IgD-negative memory B cell (primary cell): ENCODE results near the gene ZBED4. TPM values are rescaled to one million over a fixed set of nuclear protein-coding genes. Genes with fewer than 3 reads are reported as not detected.
"Not testable (repeated sequence)": the region's sequence is repeated elsewhere in the genome, so short reads cannot be mapped to it uniquely, and the experiment has no call there.

Experiments
- H3K27ac Mint-ChIP-seq, 3 donors: one replicate each; pipeline ENCODE4 v1.8.0; 2020 to 2022; ENCODE audit warnings: mild to moderate bottlenecking in 3 of 3, mixed read lengths in 3 of 3, moderate library complexity in 1 of 3
- H3K27me3 Mint-ChIP-seq: one replicate; pipeline ENCODE4 v1.8.0; 2021; ENCODE audit warnings: mixed read lengths
- H3K36me3 Mint-ChIP-seq: one replicate; pipeline ENCODE4 v1.8.0; 2020; ENCODE audit warnings: mild to moderate bottlenecking, mixed read lengths
- H3K4me1 Mint-ChIP-seq, 3 donors: one replicate each; pipeline ENCODE4 v1.8.0; 2020 to 2022; ENCODE audit warnings: mixed read lengths in 3 of 3, mild to moderate bottlenecking in 1 of 3
- H3K4me3 Mint-ChIP-seq, 4 donors: one replicate each; pipeline ENCODE4 v1.8.0; 2020 to 2022; ENCODE audit warnings: mild to moderate bottlenecking in 4 of 4, mixed read lengths in 4 of 4, moderate library complexity in 3 of 4
- H3K9me3 Mint-ChIP-seq, 3 donors: one replicate each; pipeline ENCODE4 v1.8.0; 2020 to 2021; ENCODE audit warnings: mixed read lengths in 3 of 3, mild to moderate bottlenecking in 1 of 3
- polyA plus RNA-seq: library from polyadenylated mRNA; unstranded; fragments of 300-500 nt; fragmentation: Illumina TruSeq; gene quantifications from one replicate; pipeline ENCODE4 v1.2.3, GENCODE V29; 2021

ZBED4 gene
- polyA plus RNA-seq, 1 donor from 2014 or later: 5.0 TPM

GRCh38 chr22:49838771-49839717 lies 14.6 kb upstream of the ZBED4 start:
- Mint-ChIP-seq H3K27ac (peak overlapping the region in 2 of 3 donors; percentile 31 to 86), H3K9me3 (no peaks in the 10 kb centered on the region), H3K4me3 (peak overlapping the region; percentile 69 to 82 (median 78)), H3K27me3 (peaks cover 11% of the 10 kb centered on the region), H3K4me1 (peaks cover 4 to 12% (median 8%) of the 10 kb centered on the region in 3 donors), H3K36me3 (no peaks in the 10 kb centered on the region)

GRCh38 chr22:49845241-49845640 lies 8.4 kb upstream of the ZBED4 start:
- Mint-ChIP-seq H3K36me3 (no peaks in the 10 kb centered on the region), H3K9me3 (no peaks in the 10 kb centered on the region), H3K4me1 (peaks cover 0 to 6% (median 1%) of the 10 kb centered on the region in 3 donors), H3K27me3 (peaks cover 28% of the 10 kb centered on the region), H3K27ac (peak overlapping the region in 1 of 3 donors; percentile 73), H3K4me3 (peak overlapping the region in 2 of 4 donors; percentile 34 to 52)

- peaks cover 32% of the 10 kb centered on the region for H3K27me3 Mint-ChIP-seq
- H3K27ac Mint-ChIP-seq: peak overlapping the region in 1 of 3 donors; percentile 43
- H3K9me3 Mint-ChIP-seq: no peaks in the 10 kb centered on the region
- peaks cover 0 to 6% (median 1%) of the 10 kb centered on the region in 3 donors for H3K4me1 Mint-ChIP-seq
- peak overlapping the region in 2 of 4 donors; percentile 4 to 47 for H3K4me3 Mint-ChIP-seq
- no peaks in the 10 kb centered on the region for H3K36me3 Mint-ChIP-seq
Measured at GRCh38 chr22:49845666-49846459, 7.8 kb upstream of the ZBED4 start.

GRCh38 chr22:49847751-49848689 lies 5.6 kb upstream of the ZBED4 start:
- Mint-ChIP-seq H3K9me3 (peaks cover 0 to 1% (median 0%) of the 10 kb centered on the region in 3 donors), H3K27me3 (peaks cover 37% of the 10 kb centered on the region), H3K36me3 (no peaks in the 10 kb centered on the region), H3K27ac (peak overlapping the region in 2 of 3 donors; percentile 25 to 39), H3K4me1 (peaks cover 1 to 12% (median 3%) of the 10 kb centered on the region in 3 donors), H3K4me3 (peak overlapping the region; percentile 34 to 54 (median 40))

GRCh38 chr22:49848690-49849160 lies 4.9 kb upstream of the ZBED4 start:
- Mint-ChIP-seq H3K4me1 (peaks cover 1 to 12% (median 3%) of the 10 kb centered on the region in 3 donors), H3K9me3 (peaks cover 0 to 1% (median 0%) of the 10 kb centered on the region in 3 donors), H3K27ac (no peak overlapping the region), H3K4me3 (no peak overlapping the region), H3K27me3 (peaks cover 36% of the 10 kb centered on the region), H3K36me3 (no peaks in the 10 kb centered on the region)

- Mint-ChIP-seq H3K4me1 (peaks cover 3 to 13% (median 4%) of the 10 kb centered on the region in 3 donors), H3K4me3 (peak overlapping the region in 3 of 4 donors; percentile 63 to 76 (median 64)), H3K27ac (no peak overlapping the region), H3K27me3 (peaks cover 33% of the 10 kb centered on the region), H3K36me3 (no peaks in the 10 kb centered on the region), H3K9me3 (peaks cover 0 to 1% (median 0%) of the 10 kb centered on the region in 3 donors)
Measured at GRCh38 chr22:49849161-49850020, 4.3 kb upstream of the ZBED4 start.

- Mint-ChIP-seq H3K4me1 (peaks cover 11 to 22% (median 11%) of the 10 kb centered on the region in 3 donors), H3K9me3 (peaks cover 0 to 1% (median 0%) of the 10 kb centered on the region in 3 donors), H3K27ac (peak overlapping the region in 1 of 3 donors; percentile 92), H3K27me3 (peaks cover 30% of the 10 kb centered on the region), H3K36me3 (no peaks in the 10 kb centered on the region), H3K4me3 (peak overlapping the region; percentile 63 to 76 (median 66))
Measured at GRCh38 chr22:49850021-49850911, 3.4 kb upstream of the ZBED4 start.

- Mint-ChIP-seq H3K36me3 (no peaks in the 10 kb centered on the region), H3K9me3 (peaks cover 0 to 1% (median 0%) of the 10 kb centered on the region in 3 donors), H3K4me1 (peaks cover 20 to 31% (median 21%) of the 10 kb centered on the region in 3 donors), H3K27me3 (peaks cover 26% of the 10 kb centered on the region), H3K27ac (peak overlapping the region in 1 of 3 donors; percentile 92), H3K4me3 (peak overlapping the region; percentile 58 to 78 (median 68))
Measured at GRCh38 chr22:49850959-49851802, 2.5 kb upstream of the ZBED4 start.

GRCh38 chr22:49852568-49852897 lies 1.1 kb upstream of the ZBED4 start:
- peaks cover 18% of the 10 kb centered on the region for H3K27me3 Mint-ChIP-seq
- not testable (repeated sequence) for H3K9me3 Mint-ChIP-seq, H3K36me3 Mint-ChIP-seq
- peak overlapping the region in 2 of 3 donors; percentile 73 to 77 for H3K27ac Mint-ChIP-seq
- H3K4me1 Mint-ChIP-seq: peaks cover 21 to 28% (median 22%) of the 10 kb centered on the region in 3 donors
- peak overlapping the region; percentile 69 to 89 (median 80) for H3K4me3 Mint-ChIP-seq

- Mint-ChIP-seq H3K4me1 (peaks cover 23 to 32% (median 24%) of the 10 kb centered on the region in 3 donors), H3K4me3 (peak overlapping the region; percentile 88 to 97 (median 95)), H3K9me3 (peaks cover 0 to 1% (median 0%) of the 10 kb centered on the region in 3 donors), H3K27ac (peak overlapping the region; percentile 28 to 92 (median 89)), H3K36me3 (peaks cover 1% of the 10 kb centered on the region), H3K27me3 (peaks cover 14% of the 10 kb centered on the region)
Measured at GRCh38 chr22:49853981-49854831, 562 bp downstream of the ZBED4 start.
